Ascending aorta (tissue), 2 donors: ENCODE results near the gene RABGEF1. TPM values are rescaled to one million over a fixed set of nuclear protein-coding genes. Genes with fewer than 3 reads are reported as not detected.
"Not testable (repeated sequence)": the region's sequence is repeated elsewhere in the genome, so short reads cannot be mapped to it uniquely, and the experiment has no call there.

Experiments
- DNase-seq, 2 donors: peaks; one replicate each; pipeline ENCODE4 v3.0.0-alpha.2; 2019; ENCODE audit warnings: low spot score in 2 of 2
- H3K27ac ChIP-seq, 2 donors: fragments of 200-600 bp; sonication (generic); one replicate each; pipeline ENCODE4 v1.5.1; 2016 to 2017; ENCODE audit warnings: mild to moderate bottlenecking in 1 of 2
- H3K27me3 ChIP-seq: fragments of 200-600 bp; sonication (generic); one replicate; pipeline ENCODE4 v1.5.1; 2017
- H3K36me3 ChIP-seq, 2 donors: fragments of 200-600 bp; sonication (generic); one replicate each; pipeline ENCODE4 v1.5.1; 2016
- H3K4me1 ChIP-seq, 2 donors: fragments of 200-600 bp; sonication (generic); one replicate each; pipeline ENCODE4 v1.5.1; 2016 to 2017; ENCODE audit warnings: mild to moderate bottlenecking in 1 of 2
- H3K4me3 ChIP-seq, 2 donors: fragments of 200-600 bp; sonication (generic); one replicate each; pipeline ENCODE4 v1.5.1; 2016 to 2017; ENCODE audit warnings: mild to moderate bottlenecking in 1 of 2
- H3K9me3 ChIP-seq, 2 donors: fragments of 200-600 bp; sonication (generic); one replicate each; pipeline ENCODE4 v1.5.1; 2016
- CTCF ChIP-seq, 3 experiments: fragments of 200-600 bp in 2 of 3; fragments of 450-650 bp in 1 of 3; sonication (generic) in 2 of 3; IDR thresholded peaks; one replicate each; pipeline ENCODE4 v1.5.1; 2016 to 2019; ENCODE audit warnings: antibody characterized with exemption in 3 of 3, mild to moderate bottlenecking in 1 of 3, moderate library complexity in 1 of 3
- intact Hi-C: fragments of 100-400 bp; cut with DNase I; formaldehyde crosslinking; loops from one replicate; pipeline ENCODE4 v1.15.1; 2023
- total RNA-seq: library from RNA; depleted of rRNA; stranded (reverse); fragments of >200 nt; gene quantifications from one replicate; pipeline ENCODE4 v1.1.0, GENCODE V29; 2016

The RABGEF1 gene
- total RNA-seq, 1 donor from 2014 or later = 31.6 TPM

- H3K4me1 ChIP-seq = peaks cover 0 to 8% of the 10 kb centered on the region in 2 donors
- no peaks in the 10 kb centered on the region for H3K27me3 ChIP-seq
- H3K9me3 ChIP-seq = peaks cover 8 to 9% of the 10 kb centered on the region in 2 donors
- no peak overlapping the region for H3K4me3 ChIP-seq
- no peak for TF ChIP-seq CTCF (IDR thresholded peaks at IDR 0.05)
- intact Hi-C loops = no loop called here
- peaks cover 3 to 8% of the 10 kb centered on the region in 2 donors for H3K36me3 ChIP-seq
- no peak for DNase-seq
- no peak overlapping the region for H3K27ac ChIP-seq
Measured at GRCh38 chr7:66736892-66737291, 3.6 kb upstream of the RABGEF1 start.

GRCh38 chr7:66737667-66738066, 2.9 kb upstream of the RABGEF1 start:
- H3K9me3 ChIP-seq = peaks cover 8 to 9% of the 10 kb centered on the region in 2 donors
- intact Hi-C loops = no loop called here
- no peaks in the 10 kb centered on the region for H3K27me3 ChIP-seq
- H3K4me3 ChIP-seq = no peak overlapping the region
- peaks cover 0 to 11% of the 10 kb centered on the region in 2 donors for H3K4me1 ChIP-seq
- H3K27ac ChIP-seq = no peak overlapping the region
- TF ChIP-seq CTCF (IDR thresholded peaks at IDR 0.05) = no peak
- DNase-seq = no peak
- H3K36me3 ChIP-seq = peaks cover 3 to 8% of the 10 kb centered on the region in 2 donors

- Histone ChIP-seq H3K27me3 (no peaks in the 10 kb centered on the region), H3K9me3 (peaks cover 8 to 9% of the 10 kb centered on the region in 2 donors), H3K36me3 (peaks cover 3 to 8% of the 10 kb centered on the region in 2 donors), H3K4me3 (peak overlapping the region; percentile 76 to 86), H3K4me1 (peaks cover 0 to 15% of the 10 kb centered on the region in 2 donors), H3K27ac (peak overlapping the region; percentile 94 to 100)
- no peak for DNase-seq
- TF ChIP-seq CTCF (IDR thresholded peaks at IDR 0.05) = no peak
- intact Hi-C loops = no loop called here
Measured at GRCh38 chr7:66739477-66739876, 1.1 kb upstream of the RABGEF1 start.

- peaks cover 3 to 8% of the 10 kb centered on the region in 2 donors for H3K36me3 ChIP-seq
Measured at GRCh38 chr7:66739953-66740301, 606 bp upstream of the RABGEF1 start.

GRCh38 chr7:66740980-66741709, 612 bp downstream of the RABGEF1 start:
- Histone ChIP-seq H3K4me1 (peaks cover 0 to 15% of the 10 kb centered on the region in 2 donors), H3K27ac (peak overlapping the region; percentile 94 to 100), H3K4me3 (peak overlapping the region; percentile 76 to 86)
- H3K27me3 ChIP-seq, H3K9me3 ChIP-seq, H3K36me3 ChIP-seq: not testable (repeated sequence)
- peak; percentile 23 to 80 for DNase-seq
- intact Hi-C loops = loop anchor here (1.0 to 5.0 kb wide), 9 partner anchors 44 to 989 kb away; partner anchors contain the start of genes KCTD7 and SBDS

More at GRCh38 chr7:66739953-66740301, 606 bp upstream of the RABGEF1 start:
- peaks cover 8 to 9% of the 10 kb centered on the region in 2 donors for H3K9me3 ChIP-seq
- peak overlapping the region; percentile 76 to 86 for H3K4me3 ChIP-seq
- H3K27me3 ChIP-seq = no peaks in the 10 kb centered on the region
- intact Hi-C loops = loop anchor here (1.0 to 5.0 kb wide), 8 partner anchors 43 to 988 kb away; partner anchors contain the start of genes KCTD7 and SBDS
- H3K27ac ChIP-seq = peak overlapping the region; percentile 94 to 100
- H3K4me1 ChIP-seq = peaks cover 0 to 15% of the 10 kb centered on the region in 2 donors
- no peak for TF ChIP-seq CTCF (IDR thresholded peaks at IDR 0.05)
- no peak for DNase-seq

GRCh38 chr7:66741710-66742049, 1.1 kb downstream of the RABGEF1 start:
- DNase-seq = no peak
- peak overlapping the region; percentile 76 to 86 for H3K4me3 ChIP-seq
- H3K27ac ChIP-seq = peak overlapping the region; percentile 94 to 100
- intact Hi-C loops = loop anchor here (1.0 to 5.0 kb wide), 5 partner anchors 44 to 989 kb away; partner anchors contain the start of gene SBDS
- TF ChIP-seq CTCF (IDR thresholded peaks at IDR 0.05) = no peak
- no peaks in the 10 kb centered on the region for H3K36me3 ChIP-seq
- no peaks in the 10 kb centered on the region for H3K9me3 ChIP-seq
- H3K27me3 ChIP-seq = no peaks in the 10 kb centered on the region
- H3K4me1 ChIP-seq = peaks cover 0 to 15% of the 10 kb centered on the region in 2 donors

GRCh38 chr7:66742298-66742697, 1.8 kb downstream of the RABGEF1 start:
- H3K27me3 ChIP-seq, DNase-seq, H3K9me3 ChIP-seq, H3K36me3 ChIP-seq: not testable (repeated sequence)
- peak overlapping the region; percentile 3 to 100 for H3K27ac ChIP-seq
- peak overlapping the region in 1 of 2 donors; percentile 76 for H3K4me3 ChIP-seq
- intact Hi-C loops = loop anchor here (5.0 kb wide), 2 partner anchors 45 to 990 kb away; no protein-coding TSS in a partner anchor
- peaks cover 0 to 15% of the 10 kb centered on the region in 2 donors for H3K4me1 ChIP-seq
